WTC11 (cell line): Measurements from ENCODE around the gene STOX2. TPM values are rescaled to one million over a fixed set of nuclear protein-coding genes. Genes with fewer than 3 reads are reported as not detected.

ENCODE experiments used
- ATAC-seq: fragments of 200-7000 bp; cut with Tn5 transposase; 2 replicates; pipeline ENCODE4 v1.10.0; 2021; ENCODE audit warnings: mild to moderate bottlenecking, moderate library complexity
- CTCF ChIA-PET: fragments of 300-600 bp; sonication (Branson Sonifier 250); formaldehyde crosslinking; loops from one replicate; lab custom pipeline; 2021; ENCODE audit warnings: antibody characterized with exemption; lab: Charles Lee
- POLR2A ChIA-PET: fragments of 350-600 bp; sonication (Branson Sonifier 250); formaldehyde crosslinking; loops from one replicate; lab custom pipeline; 2021; ENCODE audit warnings: antibody characterized with exemption; lab: Charles Lee
- DNase-seq: peaks from one replicate; pipeline ENCODE4 v3.0.0; 2021; ENCODE audit warnings: low spot score
- H3K27ac Mint-ChIP-seq: 2 replicates; pipeline ENCODE4 v1.8.0; 2021; ENCODE audit warnings: mixed read lengths
- H3K27me3 Mint-ChIP-seq: 2 replicates; pipeline ENCODE4 v1.8.0; 2021; ENCODE audit warnings: low read depth, mild to moderate bottlenecking, moderate library complexity, mixed read lengths
- H3K36me3 Mint-ChIP-seq: 2 replicates; pipeline ENCODE4 v1.8.0; 2021; ENCODE audit warnings: mixed read lengths
- H3K4me1 Mint-ChIP-seq: 2 replicates; pipeline ENCODE4 v1.8.0; 2022; ENCODE audit warnings: mixed read lengths
- H3K4me3 Mint-ChIP-seq: 2 replicates; pipeline ENCODE4 v1.8.0; 2021; ENCODE audit warnings: mild to moderate bottlenecking, moderate library complexity, mixed read lengths
- H3K9me3 Mint-ChIP-seq: 2 replicates; pipeline ENCODE4 v1.8.0; 2021; ENCODE audit warnings: mixed read lengths
- ARID4B ChIP-seq: sonication (generic); formaldehyde crosslinking; IDR thresholded peaks from 2 replicates; pipeline ENCODE4 v1.8.0; 2023; ENCODE audit warnings: missing genetic modification reagents, mild to moderate bottlenecking, borderline replicate concordance
- ATF2 ChIP-seq: sonication (generic); formaldehyde crosslinking; IDR thresholded peaks from 2 replicates; pipeline ENCODE4 v1.8.1; 2022; ENCODE audit warnings: low read depth, missing genetic modification reagents, borderline replicate concordance
- FOXK1 ChIP-seq: sonication (generic); formaldehyde crosslinking; IDR thresholded peaks from 2 replicates; pipeline ENCODE4 v1.8.0; 2022; ENCODE audit warnings: mild to moderate bottlenecking, moderate library complexity, missing genetic modification reagents
- FOXP4 ChIP-seq: sonication (generic); formaldehyde crosslinking; IDR thresholded peaks from 2 replicates; pipeline ENCODE4 v1.8.0; 2022; ENCODE audit warnings: mild to moderate bottlenecking, missing genetic modification reagents
- GRHL2 ChIP-seq: fragments of 250-450 bp; sonication (Bioruptor Pico); IDR thresholded peaks from 2 replicates; pipeline ENCODE4 v1.8.0; 2022; ENCODE audit warnings: mild to moderate bottlenecking, moderate library complexity; ENCODE audit not compliant: insufficient replicate concordance, severe bottlenecking
- IRF1 ChIP-seq: sonication (generic); formaldehyde crosslinking; IDR thresholded peaks from 2 replicates; pipeline ENCODE4 v1.8.0; 2023; ENCODE audit warnings: missing genetic modification reagents
- JUN ChIP-seq: sonication (generic); formaldehyde crosslinking; IDR thresholded peaks from 2 replicates; pipeline ENCODE4 v1.8.0; 2023; ENCODE audit warnings: mild to moderate bottlenecking, missing genetic modification reagents
- KAT7 ChIP-seq: sonication (generic); formaldehyde crosslinking; IDR thresholded peaks from 2 replicates; pipeline ENCODE4 v1.8.1; 2023; ENCODE audit warnings: missing genetic modification reagents, mild to moderate bottlenecking, borderline replicate concordance
- NR1H2 ChIP-seq: sonication (generic); formaldehyde crosslinking; IDR thresholded peaks from 2 replicates; pipeline ENCODE4 v1.9.0; 2021; ENCODE audit warnings: mild to moderate bottlenecking, moderate library complexity, missing genetic modification reagents
- TCF7 ChIP-seq: sonication (generic); formaldehyde crosslinking; IDR thresholded peaks from 2 replicates; pipeline ENCODE4 v1.8.0; 2022; ENCODE audit warnings: mild to moderate bottlenecking, low read depth, missing genetic modification reagents, moderate library complexity
- ZBTB21 ChIP-seq: sonication (generic); formaldehyde crosslinking; IDR thresholded peaks from 2 replicates; pipeline ENCODE4 v1.8.1; 2023; ENCODE audit warnings: mild to moderate bottlenecking, missing genetic modification reagents, borderline replicate concordance
- ZNF232 ChIP-seq: sonication (generic); formaldehyde crosslinking; IDR thresholded peaks from 2 replicates; pipeline ENCODE4 v1.8.0; 2022; ENCODE audit warnings: mild to moderate bottlenecking, missing genetic modification reagents
- ZNF416 ChIP-seq: fragments of 250-450 bp; sonication (Bioruptor Pico); IDR thresholded peaks from 2 replicates; pipeline ENCODE4 v1.9.0; 2021; ENCODE audit warnings: mild to moderate bottlenecking, inconsistent platforms
- ZNF423 ChIP-seq: fragments of 250-450 bp; sonication (Bioruptor Pico); IDR thresholded peaks from 2 replicates; pipeline ENCODE4 v2.1.2; 2022; ENCODE audit warnings: mild to moderate bottlenecking, moderate library complexity
- ZNF671 ChIP-seq: fragments of 250-450 bp; sonication (Bioruptor Pico); IDR thresholded peaks from 2 replicates; pipeline ENCODE4 v1.8.0; 2021; ENCODE audit warnings: mild to moderate bottlenecking
- total RNA-seq: library from RNA; stranded (reverse); gene quantifications from 3 replicates; pipeline ENCODE4 v1.2.3, GENCODE V29; 2021
- TF ChIP-seq, protein P1 (sequence below): sonication (generic); formaldehyde crosslinking; IDR thresholded peaks from 2 replicates; pipeline ENCODE4 v1.8.1; 2022; ENCODE audit warnings: low read depth, mild to moderate bottlenecking, moderate library complexity, missing genetic modification reagents, borderline replicate concordance
- TF ChIP-seq, protein P2 (sequence below): sonication (generic); formaldehyde crosslinking; conservative IDR thresholded peaks from 2 replicates; pipeline ENCODE4 v1.8.1; 2022; ENCODE audit warnings: mild to moderate bottlenecking, missing genetic modification reagents
- TF ChIP-seq, protein P3 (sequence below): sonication (generic); formaldehyde crosslinking; IDR thresholded peaks from 2 replicates; pipeline ENCODE4 v1.8.0; 2022; ENCODE audit warnings: mild to moderate bottlenecking, missing genetic modification reagents

The STOX2 gene
- total RNA-seq, 1 experiment from 2014 or later = 31.6 TPM

GRCh38 chr4:183918696-183919095 lies 13.6 kb downstream of the STOX2 start:
- ATAC-seq (no peak), DNase-seq (no peak)
- ChIA-PET CTCF (interaction anchor here (1.0 kb wide), 1 partner anchor 12 kb away, joined by 4 read pairs; no protein-coding TSS in a partner anchor), POLR2A (no interaction called here)
- peaks cover 12% of the 10 kb centered on the region for H3K36me3 Mint-ChIP-seq
- TF ChIP-seq FOXK1 (CRISPR knock-in tag) (no peak), TCF7 (CRISPR knock-in tag) (no peak), IRF1 (CRISPR knock-in tag) (no peak), KAT7 (CRISPR knock-in tag) (no peak), FOXP4 (CRISPR knock-in tag) (no peak), ZBTB21 (CRISPR knock-in tag) (no peak), ARID4B (no peak), ATF2 (no peak), JUN (CRISPR knock-in tag) (no peak), NR1H2 (CRISPR knock-in tag) (no peak), ZNF423 (CRISPR knock-in tag) (no peak)
- TF ChIP-seq, protein P1, sequence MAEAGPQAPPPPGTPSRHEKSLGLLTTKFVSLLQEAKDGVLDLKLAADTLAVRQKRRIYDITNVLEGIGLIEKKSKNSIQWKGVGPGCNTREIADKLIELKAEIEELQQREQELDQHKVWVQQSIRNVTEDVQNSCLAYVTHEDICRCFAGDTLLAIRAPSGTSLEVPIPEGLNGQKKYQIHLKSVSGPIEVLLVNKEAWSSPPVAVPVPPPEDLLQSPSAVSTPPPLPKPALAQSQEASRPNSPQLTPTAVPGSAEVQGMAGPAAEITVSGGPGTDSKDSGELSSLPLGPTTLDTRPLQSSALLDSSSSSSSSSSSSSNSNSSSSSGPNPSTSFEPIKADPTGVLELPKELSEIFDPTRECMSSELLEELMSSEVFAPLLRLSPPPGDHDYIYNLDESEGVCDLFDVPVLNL (CRISPR knock-in tag) = no peak
- TF ChIP-seq, protein P2, sequence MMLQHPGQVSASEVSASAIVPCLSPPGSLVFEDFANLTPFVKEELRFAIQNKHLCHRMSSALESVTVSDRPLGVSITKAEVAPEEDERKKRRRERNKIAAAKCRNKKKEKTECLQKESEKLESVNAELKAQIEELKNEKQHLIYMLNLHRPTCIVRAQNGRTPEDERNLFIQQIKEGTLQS (CRISPR knock-in tag) = no peak
- H3K4me1 Mint-ChIP-seq = peaks cover 57% of the 10 kb centered on the region
- H3K9me3 Mint-ChIP-seq = 0 out of 2 replicates have a peak, but pooled peaks cover 3% of the 10 kb centered on the region
- no peak overlapping the region for H3K4me3 Mint-ChIP-seq
- H3K27me3 Mint-ChIP-seq = no peaks in the 10 kb centered on the region
- no peak overlapping the region for H3K27ac Mint-ChIP-seq

GRCh38 chr4:183919141-183919540 lies 14.0 kb downstream of the STOX2 start:
- ChIA-PET POLR2A (no interaction called here), CTCF (interaction anchor here (1.0 kb wide), 1 partner anchor 12 kb away, joined by 4 read pairs; no protein-coding TSS in a partner anchor)
- TF ChIP-seq ZNF232 = no peak
- TF ChIP-seq GRHL2 (CRISPR knock-in tag) = no peak
- TF ChIP-seq, protein P3, sequence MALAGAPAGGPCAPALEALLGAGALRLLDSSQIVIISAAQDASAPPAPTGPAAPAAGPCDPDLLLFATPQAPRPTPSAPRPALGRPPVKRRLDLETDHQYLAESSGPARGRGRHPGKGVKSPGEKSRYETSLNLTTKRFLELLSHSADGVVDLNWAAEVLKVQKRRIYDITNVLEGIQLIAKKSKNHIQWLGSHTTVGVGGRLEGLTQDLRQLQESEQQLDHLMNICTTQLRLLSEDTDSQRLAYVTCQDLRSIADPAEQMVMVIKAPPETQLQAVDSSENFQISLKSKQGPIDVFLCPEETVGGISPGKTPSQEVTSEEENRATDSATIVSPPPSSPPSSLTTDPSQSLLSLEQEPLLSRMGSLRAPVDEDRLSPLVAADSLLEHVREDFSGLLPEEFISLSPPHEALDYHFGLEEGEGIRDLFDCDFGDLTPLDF = no peak
- no peak for TF ChIP-seq ZNF671 (CRISPR knock-in tag)
- TF ChIP-seq ZNF416 (CRISPR knock-in tag) = no peak
- Mint-ChIP-seq H3K4me3 (no peak overlapping the region), H3K27ac (no peak overlapping the region), H3K36me3 (peaks cover 12% of the 10 kb centered on the region), H3K27me3 (no peaks in the 10 kb centered on the region), H3K9me3 (0 out of 2 replicates have a peak, but pooled peaks cover 3% of the 10 kb centered on the region), H3K4me1 (peaks cover 55% of the 10 kb centered on the region)
- ATAC-seq (peak; percentile 53), DNase-seq (no peak)
